ENCODE data around the gene AGBL5.
A peak's percentile ranks its signal among the peaks of the same experiment; 100 is the strongest.

Gene AGBL5

GRCh38 chr2:27050996-27051901 is at the start of gene AGBL5:
TSS of gene AGBL5 (plus strand) at chr2:27051668. CDS start at chr2:27052959, 1,291 bp downstream.
- Histone ChIP-seq H3K27ac (ENCODE audit: low read depth, low read length) (peak within 1 kb of the TSS; percentile 31), H3K4me1 (ENCODE audit: control insufficient read depth in 5 of 5, insufficient read depth in 5 of 5, low read length in 5 of 5) (peaks cover 3 to 30% (median 21%) of the 10 kb centered on the region in 5 donors), H3K4me3 (ENCODE audit: low read depth in 1 of 5, low read length in 5 of 5) (peak within 1 kb of the TSS; percentile 83 to 93 (median 88)), H3K9ac (ENCODE audit: low read length in 5 of 5) (peak within 1 kb of the TSS; percentile 59 to 88 (median 78)), H3K27me3 (ENCODE audit: control insufficient read depth in 5 of 5, insufficient read depth in 4 of 5, low read length in 5 of 5) (no peaks in the 10 kb centered on the region), H3K9me3 (ENCODE audit: control insufficient read depth in 5 of 5, low read length in 5 of 5) (no peaks in the 10 kb centered on the region), H3K36me3 (ENCODE audit: control insufficient read depth in 5 of 5, insufficient read depth in 5 of 5, low read length in 5 of 5) (peaks cover 9 to 29% (median 26%) of the 10 kb centered on the region in 5 donors)

GRCh38 chr2:27001950-27002349 is 49.5 kb upstream of the AGBL5 start:
- Histone ChIP-seq H3K9ac (ENCODE audit: low read length in 5 of 5) (no peak overlapping the region), H3K36me3 (ENCODE audit: control insufficient read depth in 5 of 5, insufficient read depth in 5 of 5, low read length in 5 of 5) (no peaks in the 10 kb centered on the region), H3K4me3 (ENCODE audit: low read depth in 1 of 5, low read length in 5 of 5) (no peak overlapping the region), H3K4me1 (ENCODE audit: control insufficient read depth in 5 of 5, insufficient read depth in 5 of 5, low read length in 5 of 5) (no peaks in the 10 kb centered on the region), H3K27ac (ENCODE audit: low read depth, low read length) (no peak overlapping the region), H3K27me3 (ENCODE audit: control insufficient read depth in 5 of 5, insufficient read depth in 4 of 5, low read length in 5 of 5) (no peaks in the 10 kb centered on the region), H3K9me3 (ENCODE audit: control insufficient read depth in 5 of 5, low read length in 5 of 5) (no peaks in the 10 kb centered on the region)

- Histone ChIP-seq H3K4me3 (ENCODE audit: low read depth in 1 of 5, low read length in 5 of 5) (no peak overlapping the region), H3K4me1 (ENCODE audit: control insufficient read depth in 5 of 5, insufficient read depth in 5 of 5, low read length in 5 of 5) (no peaks in the 10 kb centered on the region), H3K9ac (ENCODE audit: low read length in 5 of 5) (no peak overlapping the region), H3K27ac (ENCODE audit: low read depth, low read length) (no peak overlapping the region), H3K27me3 (ENCODE audit: control insufficient read depth in 5 of 5, insufficient read depth in 4 of 5, low read length in 5 of 5) (no peaks in the 10 kb centered on the region), H3K36me3 (ENCODE audit: control insufficient read depth in 5 of 5, insufficient read depth in 5 of 5, low read length in 5 of 5) (no peaks in the 10 kb centered on the region), H3K9me3 (ENCODE audit: control insufficient read depth in 5 of 5, low read length in 5 of 5) (no peaks in the 10 kb centered on the region)
These were observed 48.5 kb upstream of the AGBL5 start for GRCh38 chr2:27003007-27003406.

- Histone ChIP-seq H3K9me3 (ENCODE audit: control insufficient read depth in 5 of 5, low read length in 5 of 5) (no peaks in the 10 kb centered on the region), H3K4me1 (ENCODE audit: control insufficient read depth in 5 of 5, insufficient read depth in 5 of 5, low read length in 5 of 5) (no peaks in the 10 kb centered on the region), H3K4me3 (ENCODE audit: low read depth in 1 of 5, low read length in 5 of 5) (no peak overlapping the region), H3K27me3 (ENCODE audit: control insufficient read depth in 5 of 5, insufficient read depth in 4 of 5, low read length in 5 of 5) (no peaks in the 10 kb centered on the region), H3K27ac (ENCODE audit: low read depth, low read length) (no peak overlapping the region), H3K9ac (ENCODE audit: low read length in 5 of 5) (no peak overlapping the region), H3K36me3 (ENCODE audit: control insufficient read depth in 5 of 5, insufficient read depth in 5 of 5, low read length in 5 of 5) (no peaks in the 10 kb centered on the region)
These were observed 47.6 kb upstream of the AGBL5 start for GRCh38 chr2:27003857-27004256.

- no peak overlapping the region for H3K9ac ChIP-seq (ENCODE audit: low read length in 5 of 5)
- no peaks in the 10 kb centered on the region for H3K27me3 ChIP-seq (ENCODE audit: control insufficient read depth in 5 of 5, insufficient read depth in 4 of 5, low read length in 5 of 5)
- no peak overlapping the region for H3K4me3 ChIP-seq (ENCODE audit: low read depth in 1 of 5, low read length in 5 of 5)
- H3K36me3 ChIP-seq (ENCODE audit: control insufficient read depth in 5 of 5, insufficient read depth in 5 of 5, low read length in 5 of 5), result no peaks in the 10 kb centered on the region
- H3K4me1 ChIP-seq (ENCODE audit: control insufficient read depth in 5 of 5, insufficient read depth in 5 of 5, low read length in 5 of 5), result peaks cover 0 to 10% (median 1%) of the 10 kb centered on the region in 5 donors
- no peaks in the 10 kb centered on the region for H3K9me3 ChIP-seq (ENCODE audit: control insufficient read depth in 5 of 5, low read length in 5 of 5)
- H3K27ac ChIP-seq (ENCODE audit: low read depth, low read length), result no peak overlapping the region
These were observed 44.7 kb upstream of the AGBL5 start for GRCh38 chr2:27006602-27007415.

- Histone ChIP-seq H3K9me3 (ENCODE audit: control insufficient read depth in 5 of 5, low read length in 5 of 5) (no peaks in the 10 kb centered on the region), H3K36me3 (ENCODE audit: control insufficient read depth in 5 of 5, insufficient read depth in 5 of 5, low read length in 5 of 5) (no peaks in the 10 kb centered on the region), H3K27ac (ENCODE audit: low read depth, low read length) (no peak overlapping the region)
These were observed 43.8 kb upstream of the AGBL5 start for GRCh38 chr2:27007416-27008374.

GRCh38 chr2:27008678-27009077 is 42.8 kb upstream of the AGBL5 start:
- Histone ChIP-seq H3K4me1 (ENCODE audit: control insufficient read depth in 5 of 5, insufficient read depth in 5 of 5, low read length in 5 of 5) (peaks cover 3 to 20% (median 17%) of the 10 kb centered on the region in 5 donors), H3K36me3 (ENCODE audit: control insufficient read depth in 5 of 5, insufficient read depth in 5 of 5, low read length in 5 of 5) (no peaks in the 10 kb centered on the region), H3K9ac (ENCODE audit: low read length in 5 of 5) (no peak overlapping the region), H3K9me3 (ENCODE audit: control insufficient read depth in 5 of 5, low read length in 5 of 5) (no peaks in the 10 kb centered on the region), H3K27ac (ENCODE audit: low read depth, low read length) (no peak overlapping the region), H3K27me3 (ENCODE audit: control insufficient read depth in 5 of 5, insufficient read depth in 4 of 5, low read length in 5 of 5) (no peaks in the 10 kb centered on the region), H3K4me3 (ENCODE audit: low read depth in 1 of 5, low read length in 5 of 5) (no peak overlapping the region)

More at GRCh38 chr2:27007416-27008374, 43.8 kb upstream of the AGBL5 start:
- Histone ChIP-seq H3K9ac (ENCODE audit: low read length in 5 of 5) (no peak overlapping the region), H3K4me1 (ENCODE audit: control insufficient read depth in 5 of 5, insufficient read depth in 5 of 5, low read length in 5 of 5) (peaks cover 3 to 15% (median 9%) of the 10 kb centered on the region in 5 donors), H3K4me3 (ENCODE audit: low read depth in 1 of 5, low read length in 5 of 5) (no peak overlapping the region), H3K27me3 (ENCODE audit: control insufficient read depth in 5 of 5, insufficient read depth in 4 of 5, low read length in 5 of 5) (no peaks in the 10 kb centered on the region)

- no peak overlapping the region for H3K4me3 ChIP-seq (ENCODE audit: low read depth in 1 of 5, low read length in 5 of 5)
- H3K27me3 ChIP-seq (ENCODE audit: control insufficient read depth in 5 of 5, insufficient read depth in 4 of 5, low read length in 5 of 5), result no peaks in the 10 kb centered on the region
- H3K36me3 ChIP-seq (ENCODE audit: control insufficient read depth in 5 of 5, insufficient read depth in 5 of 5, low read length in 5 of 5), result no peaks in the 10 kb centered on the region
- H3K9me3 ChIP-seq (ENCODE audit: control insufficient read depth in 5 of 5, low read length in 5 of 5), result no peaks in the 10 kb centered on the region
- no peak overlapping the region for H3K27ac ChIP-seq (ENCODE audit: low read depth, low read length)
- peaks cover 3 to 20% (median 17%) of the 10 kb centered on the region in 5 donors for H3K4me1 ChIP-seq (ENCODE audit: control insufficient read depth in 5 of 5, insufficient read depth in 5 of 5, low read length in 5 of 5)
- H3K9ac ChIP-seq (ENCODE audit: low read length in 5 of 5), result no peak overlapping the region
These were observed 42.4 kb upstream of the AGBL5 start for GRCh38 chr2:27009083-27009482.

GRCh38 chr2:27009716-27010115 is 41.8 kb upstream of the AGBL5 start:
- no peak overlapping the region for H3K9ac ChIP-seq (ENCODE audit: low read length in 5 of 5)
- no peak overlapping the region for H3K4me3 ChIP-seq (ENCODE audit: low read depth in 1 of 5, low read length in 5 of 5)
- H3K27me3 ChIP-seq (ENCODE audit: control insufficient read depth in 5 of 5, insufficient read depth in 4 of 5, low read length in 5 of 5), result no peaks in the 10 kb centered on the region
- peaks cover 3 to 20% (median 18%) of the 10 kb centered on the region in 5 donors for H3K4me1 ChIP-seq (ENCODE audit: control insufficient read depth in 5 of 5, insufficient read depth in 5 of 5, low read length in 5 of 5)
- no peaks in the 10 kb centered on the region for H3K9me3 ChIP-seq (ENCODE audit: control insufficient read depth in 5 of 5, low read length in 5 of 5)
- H3K27ac ChIP-seq (ENCODE audit: low read depth, low read length), result no peak overlapping the region
- H3K36me3 ChIP-seq (ENCODE audit: control insufficient read depth in 5 of 5, insufficient read depth in 5 of 5, low read length in 5 of 5), result no peaks in the 10 kb centered on the region
